H9 (cell line): ENCODE measurements around the gene IGSF9. TPM values are rescaled to one million over a fixed set of nuclear protein-coding genes. Genes with fewer than 3 reads are reported as not detected.

Experiments
- DNase-seq: peaks from one replicate; pipeline ENCODE4 v3.0.0-alpha.2; 2017
- H2AFZ ChIP-seq: one replicate; pipeline ENCODE4 v1.6.1; 2013; ENCODE audit warnings: mild to moderate bottlenecking, low read length, control low read depth, moderate library complexity
- H2AK5ac ChIP-seq: 2 replicates; pipeline ENCODE4 v1.6.1; 2013; ENCODE audit warnings: low read length, control low read depth, mixed read lengths; ENCODE audit not compliant: insufficient read length
- H2BK120ac ChIP-seq: one replicate; pipeline ENCODE4 v1.6.1; 2013; ENCODE audit warnings: low read depth, mild to moderate bottlenecking, low read length, control low read depth, inconsistent platforms; ENCODE audit not compliant: poor library complexity, severe bottlenecking
- H2BK12ac ChIP-seq: 2 replicates; pipeline ENCODE4 v1.6.1; 2013; ENCODE audit warnings: low read length, control low read depth, mixed read lengths, low read depth; ENCODE audit not compliant: insufficient read length
- H2BK15ac ChIP-seq: 2 replicates; pipeline ENCODE4 v1.6.1; 2013; ENCODE audit warnings: low read depth, low read length, control low read depth
- H2BK20ac ChIP-seq: one replicate; pipeline ENCODE4 v1.6.1; 2013; ENCODE audit warnings: low read depth, mild to moderate bottlenecking, low read length, control low read depth, inconsistent platforms; ENCODE audit not compliant: poor library complexity, severe bottlenecking
- H2BK5ac ChIP-seq: 2 replicates; pipeline ENCODE4 v1.6.1; 2013; ENCODE audit warnings: low read length, control low read depth, mixed read lengths; ENCODE audit not compliant: insufficient read length
- H3K14ac ChIP-seq: 2 replicates; pipeline ENCODE4 v1.6.1; 2013; ENCODE audit warnings: low read length, control low read depth; ENCODE audit not compliant: insufficient read depth
- H3K18ac ChIP-seq: 2 replicates; pipeline ENCODE4 v1.6.1; 2013; ENCODE audit warnings: low read depth, mild to moderate bottlenecking, mixed read lengths, low read length, control low read depth; ENCODE audit not compliant: insufficient read length
- H3K23ac ChIP-seq: 2 replicates; pipeline ENCODE4 v1.6.1; 2013; ENCODE audit warnings: low read length, control low read depth, mixed read lengths, low read depth; ENCODE audit not compliant: insufficient read length
- H3K23me2 ChIP-seq: 2 replicates; pipeline ENCODE4 v1.6.1; 2013; ENCODE audit warnings: low read depth, mild to moderate bottlenecking, mixed read lengths, low read length, control low read depth; ENCODE audit not compliant: insufficient read length, poor library complexity, severe bottlenecking
- H3K27ac ChIP-seq: 2 replicates; pipeline ENCODE4 v1.5.1; 2013; ENCODE audit warnings: low read length, control low read depth, mixed read lengths, low read depth; ENCODE audit not compliant: insufficient read length
- H3K27me3 ChIP-seq: 2 replicates; pipeline ENCODE4 v1.6.1; 2013; ENCODE audit warnings: low read length, control low read depth, inconsistent platforms; ENCODE audit not compliant: insufficient read depth
- H3K4ac ChIP-seq: 2 replicates; pipeline ENCODE4 v1.6.1; 2013; ENCODE audit warnings: low read depth, mild to moderate bottlenecking, control low read depth, inconsistent platforms, low read length, moderate library complexity
- H3K4me1 ChIP-seq: 2 replicates; pipeline ENCODE4 v1.6.1; 2013; ENCODE audit warnings: low read length, control low read depth, inconsistent platforms; ENCODE audit not compliant: insufficient read depth
- H3K4me2 ChIP-seq: 2 replicates; pipeline ENCODE4 v1.6.1; 2013; ENCODE audit warnings: low read length, control low read depth, mixed read lengths; ENCODE audit not compliant: insufficient read length, insufficient read depth
- H3K56ac ChIP-seq: 2 replicates; pipeline ENCODE4 v1.6.1; 2013; ENCODE audit warnings: low read depth, mild to moderate bottlenecking, mixed read lengths, low read length, control low read depth; ENCODE audit not compliant: insufficient read length
- H3K79me1 ChIP-seq: 2 replicates; pipeline ENCODE4 v1.6.1; 2013; ENCODE audit warnings: low read depth, mild to moderate bottlenecking, moderate library complexity, low read length, control low read depth, inconsistent platforms; ENCODE audit not compliant: insufficient read depth, poor library complexity, severe bottlenecking
- H3K79me2 ChIP-seq: 2 replicates; pipeline ENCODE4 v1.6.1; 2013; ENCODE audit warnings: low read length, control low read depth, inconsistent platforms; ENCODE audit not compliant: insufficient read depth
- H3K9ac ChIP-seq: 2 replicates; pipeline ENCODE4 v1.6.1; 2013; ENCODE audit warnings: low read length, control low read depth, mixed read lengths; ENCODE audit not compliant: insufficient read length; ENCODE audit errors: extremely low read depth
- H3K9me3 ChIP-seq: one replicate; pipeline ENCODE4 v1.6.1; 2013; ENCODE audit warnings: low read depth, low read length, inconsistent platforms; ENCODE audit not compliant: control insufficient read depth
- H3T11ph ChIP-seq: one replicate; pipeline ENCODE4 v1.6.1; 2013; ENCODE audit warnings: mild to moderate bottlenecking, low read length, control low read depth, inconsistent platforms
- H4K20me1 ChIP-seq: one replicate; pipeline ENCODE4 v1.6.1; 2013; ENCODE audit not compliant: control insufficient read depth, insufficient read length, insufficient read depth
- H4K5ac ChIP-seq: 2 replicates; pipeline ENCODE4 v1.6.1; 2013; ENCODE audit warnings: low read depth, mild to moderate bottlenecking, mixed read lengths, low read length, control low read depth; ENCODE audit not compliant: insufficient read length
- H4K8ac ChIP-seq: replicated peaks from 2 replicates; pipeline ENCODE4 v1.6.1; 2013; ENCODE audit warnings: low read length, control low read depth, mixed read lengths, low read depth; ENCODE audit not compliant: insufficient read length
- H4K91ac ChIP-seq: 2 replicates; pipeline ENCODE4 v1.6.1; 2013; ENCODE audit warnings: low read depth, mild to moderate bottlenecking, moderate library complexity, mixed read lengths, low read length, control low read depth; ENCODE audit not compliant: insufficient read length
- H3K27ac Mint-ChIP-seq, 3 experiments: 2 replicates in 2 of 3; 3 replicates in 1 of 3; pipeline ENCODE4 v1.8.0; 2020 to 2021; ENCODE audit warnings: mixed read lengths in 3 of 3, mild to moderate bottlenecking in 1 of 3, moderate library complexity in 1 of 3
- H3K27me3 Mint-ChIP-seq: 2 replicates; pipeline ENCODE4 v1.8.0; 2021; ENCODE audit warnings: low read depth, mild to moderate bottlenecking, moderate library complexity, mixed read lengths
- H3K36me3 Mint-ChIP-seq, 3 experiments: 2 replicates in 2 of 3; 3 replicates in 1 of 3; pipeline ENCODE4 v1.8.0; 2020 to 2021; ENCODE audit warnings: low read depth in 3 of 3, mixed read lengths in 3 of 3; ENCODE audit not compliant: insufficient read depth in 1 of 3
- H3K4me1 Mint-ChIP-seq, 2 experiments: 2 replicates each; pipeline ENCODE4 v1.8.0; 2020; ENCODE audit warnings: mixed read lengths in 2 of 2
- H3K4me3 Mint-ChIP-seq, 2 experiments: 2 replicates in 1 of 2; 3 replicates in 1 of 2; pipeline ENCODE4 v1.8.0; 2020 to 2021; ENCODE audit warnings: mild to moderate bottlenecking in 2 of 2, mixed read lengths in 2 of 2, moderate library complexity in 1 of 2
- H3K9me3 Mint-ChIP-seq, 2 experiments: 2 replicates in 1 of 2; 3 replicates in 1 of 2; pipeline ENCODE4 v1.8.0; 2020; ENCODE audit warnings: mild to moderate bottlenecking in 2 of 2, mixed read lengths in 2 of 2, moderate library complexity in 1 of 2
- WGBS: extraction: QIAGEN DNeasy Blood & Tissue Kit; methylation state at CpG from one replicate; pipeline ENCODE4 v1.1.7; 2013; ENCODE audit warnings: missing lambda C conversion rate, low lambda C conversion rate, mixed read lengths; ENCODE audit not compliant: insufficient read length; ENCODE audit errors: extremely low coverage; 5-methylcytosine and 5-hydroxymethylcytosine counted together
- total RNA-seq: library from RNA; stranded (reverse); gene quantifications from 2 replicates; pipeline ENCODE4 v1.2.1, GENCODE V29; 2021
- TF ChIP-seq, protein P1 (sequence below): fragments of 200-600 bp; sonication (generic); conservative IDR thresholded peaks from 3 replicates; pipeline ENCODE4 v1.8.0; 2021; ENCODE audit warnings: antibody characterized with exemption, mild to moderate bottlenecking

The IGSF9 gene
- total RNA-seq, 1 experiment from 2014 or later, result 11.3 TPM

DNA sequence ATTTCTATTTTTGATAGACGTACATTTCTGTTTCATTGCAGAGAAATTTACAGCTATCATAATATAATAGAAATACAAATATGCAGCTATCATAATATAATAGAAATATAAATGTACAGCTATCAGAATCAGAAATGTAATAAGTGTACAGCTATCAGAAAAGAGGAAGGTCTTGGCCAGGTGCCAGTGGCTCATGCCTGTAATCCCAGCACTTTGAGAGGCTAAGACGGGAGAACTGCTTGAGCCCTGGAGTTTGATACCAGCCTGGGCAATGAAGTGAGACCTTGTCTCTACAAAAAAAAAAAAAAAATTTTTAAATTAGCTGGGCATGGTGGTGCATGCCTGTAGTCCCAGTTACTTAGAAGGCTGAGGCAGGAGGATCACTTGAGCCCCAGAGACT lies 48.5 kb upstream of the IGSF9 start:
- H3K9me3 ChIP-seq, result no peaks in the 10 kb centered on the region
- Mint-ChIP-seq H3K27me3 (no peaks in the 10 kb centered on the region; the same call in 1 of the 2 replicates), H3K36me3 (no peaks in the 10 kb centered on the region), H3K9me3 (no peaks in the 10 kb centered on the region), H3K27ac (no peak overlapping the region), H3K4me3 (no peak overlapping the region), H3K4me1 (peaks cover 8 to 12% of the 10 kb centered on the region in 2 experiments; a peak in 3 of 4 replicates)
- H3K4me1 ChIP-seq, result peaks cover 2% of the 10 kb centered on the region; the same call in 1 of the 2 replicates
- H3T11ph ChIP-seq, result no peak overlapping the region
- H3K23ac ChIP-seq, result no peak overlapping the region
- no peak overlapping the region for H3K4ac ChIP-seq
- no peak overlapping the region for H3K4me2 ChIP-seq
- H2BK15ac ChIP-seq, result no peak overlapping the region
- no peak overlapping the region for H2AK5ac ChIP-seq
- H2BK20ac ChIP-seq, result no peak overlapping the region
- DNase-seq, result no peak
- H2BK12ac ChIP-seq, result no peak overlapping the region
- H3K14ac ChIP-seq, result no peak overlapping the region
- H2AFZ ChIP-seq, result no peak overlapping the region
- no peaks in the 10 kb centered on the region for H4K20me1 ChIP-seq
- no peaks in the 10 kb centered on the region for H3K79me1 ChIP-seq
- no peaks in the 10 kb centered on the region for H3K27me3 ChIP-seq
- no peak overlapping the region for H3K27ac ChIP-seq
- no peak overlapping the region for H3K18ac ChIP-seq
- H4K8ac ChIP-seq, result no peak overlapping the region
- no peak overlapping the region for H4K5ac ChIP-seq
- WGBS, result no CpG with 5 or more reads among the region's 2 CpGs
- H3K56ac ChIP-seq, result no peak overlapping the region
- no peak overlapping the region for H3K9ac ChIP-seq
- no peaks in the 10 kb centered on the region for H3K23me2 ChIP-seq
- no peak overlapping the region for H4K91ac ChIP-seq
- no peak overlapping the region for H2BK5ac ChIP-seq
- no peak overlapping the region for H2BK120ac ChIP-seq
- H3K79me2 ChIP-seq, result no peaks in the 10 kb centered on the region
- TF ChIP-seq, protein P1, sequence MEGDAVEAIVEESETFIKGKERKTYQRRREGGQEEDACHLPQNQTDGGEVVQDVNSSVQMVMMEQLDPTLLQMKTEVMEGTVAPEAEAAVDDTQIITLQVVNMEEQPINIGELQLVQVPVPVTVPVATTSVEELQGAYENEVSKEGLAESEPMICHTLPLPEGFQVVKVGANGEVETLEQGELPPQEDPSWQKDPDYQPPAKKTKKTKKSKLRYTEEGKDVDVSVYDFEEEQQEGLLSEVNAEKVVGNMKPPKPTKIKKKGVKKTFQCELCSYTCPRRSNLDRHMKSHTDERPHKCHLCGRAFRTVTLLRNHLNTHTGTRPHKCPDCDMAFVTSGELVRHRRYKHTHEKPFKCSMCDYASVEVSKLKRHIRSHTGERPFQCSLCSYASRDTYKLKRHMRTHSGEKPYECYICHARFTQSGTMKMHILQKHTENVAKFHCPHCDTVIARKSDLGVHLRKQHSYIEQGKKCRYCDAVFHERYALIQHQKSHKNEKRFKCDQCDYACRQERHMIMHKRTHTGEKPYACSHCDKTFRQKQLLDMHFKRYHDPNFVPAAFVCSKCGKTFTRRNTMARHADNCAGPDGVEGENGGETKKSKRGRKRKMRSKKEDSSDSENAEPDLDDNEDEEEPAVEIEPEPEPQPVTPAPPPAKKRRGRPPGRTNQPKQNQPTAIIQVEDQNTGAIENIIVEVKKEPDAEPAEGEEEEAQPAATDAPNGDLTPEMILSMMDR, result no peak
